CD4-positive, alpha-beta T cell treated with Interleukin-15 for 4 hours (primary cell): ENCODE measurements around the gene CELF1.

ENCODE experiments used
- DNase-seq: peaks from one replicate; pipeline ENCODE4 v3.0.0-alpha.2; 2020; ENCODE audit warnings: low spot score

Gene CELF1

GRCh38 chr11:47417712-47418111, 135.2 kb downstream of the CELF1 start:
- DNase-seq: no peak

GRCh38 chr11:47415949-47416472, 136.9 kb downstream of the CELF1 start:
- DNase-seq: no peak
